ENCODE results near the gene CSH2.

CSH2 gene

GRCh38 chr17:63832014-63832413 is 41.5 kb downstream of the CSH2 start:
- DNase-seq = no peak

GRCh38 chr17:63831505-63831904 is 42.0 kb downstream of the CSH2 start:
- DNase-seq = no peak

DNA sequence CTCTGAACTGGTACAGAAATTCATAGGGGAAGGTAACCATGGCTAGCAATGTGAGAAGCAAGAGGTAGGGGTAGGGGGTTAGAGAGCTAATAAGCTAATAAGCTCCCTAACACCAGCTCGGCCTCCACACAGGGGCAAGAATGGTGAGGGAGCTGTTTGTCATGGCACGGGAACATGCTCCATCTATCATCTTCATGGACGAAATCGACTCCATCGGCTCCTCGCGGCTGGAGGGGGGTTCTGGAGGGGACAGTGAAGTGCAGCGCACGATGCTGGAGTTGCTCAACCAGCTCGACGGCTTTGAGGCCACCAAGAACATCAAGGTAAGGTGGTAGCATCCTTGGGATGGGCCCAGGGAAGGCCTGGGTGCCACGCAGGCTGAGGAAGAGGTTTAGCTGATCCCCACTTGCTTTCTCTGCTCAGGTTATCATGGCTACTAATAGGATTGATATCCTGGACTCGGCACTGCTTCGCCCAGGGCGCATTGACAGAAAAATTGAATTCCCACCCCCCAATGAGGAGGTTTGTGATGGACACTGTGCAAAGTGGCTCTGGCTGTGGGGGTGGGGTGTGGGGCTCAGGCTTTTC is 42.5 kb downstream of the CSH2 start:
- DNase-seq = no peak

GRCh38 chr17:63830278-63830677 is 43.2 kb downstream of the CSH2 start:
- no peak for DNase-seq

GRCh38 chr17:63828936-63829335 is 44.5 kb downstream of the CSH2 start:
- DNase-seq = no peak

DNA sequence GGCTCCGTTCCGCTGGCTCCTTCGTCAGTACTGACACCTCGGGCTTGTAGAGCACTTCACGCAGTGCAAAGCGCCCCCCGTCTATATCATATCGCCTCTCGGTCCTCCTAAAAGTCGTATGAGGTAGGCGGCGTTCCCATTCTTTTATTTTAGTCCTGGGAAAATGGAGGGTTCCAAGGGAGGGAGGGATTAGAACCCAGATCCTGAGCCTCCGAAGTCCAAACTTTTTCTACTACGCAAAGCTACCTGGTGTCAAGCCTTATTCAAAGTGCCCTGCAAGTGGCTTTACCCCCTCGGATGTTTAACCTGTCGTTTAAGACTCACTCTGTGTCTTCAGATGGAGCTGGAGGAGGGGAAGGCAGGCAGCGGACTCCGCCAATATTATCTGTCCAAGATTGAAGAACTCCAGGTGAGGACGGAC is 45.7 kb downstream of the CSH2 start:
- DNase-seq = no peak

- peak; percentile 100 for DNase-seq
Measured at GRCh38 chr17:63827002-63827800, 46.3 kb downstream of the CSH2 start, which contains the start of the genes FTSJ3 and PSMC5. Gene FTSJ3, minus strand, starts transcription at chr17:63827663. Its CDS starts 761 bp downstream, at chr17:63826902. Gene PSMC5, plus strand, starts transcription at chr17:63827431. Its CDS starts 60 bp downstream, at chr17:63827491.

GRCh38 chr17:63826468-63827001 is 46.9 kb downstream of the CSH2 start:
- DNase-seq = no peak

GRCh38 chr17:63824362-63824761 is 49.1 kb downstream of the CSH2 start:
- no peak for DNase-seq

DNA sequence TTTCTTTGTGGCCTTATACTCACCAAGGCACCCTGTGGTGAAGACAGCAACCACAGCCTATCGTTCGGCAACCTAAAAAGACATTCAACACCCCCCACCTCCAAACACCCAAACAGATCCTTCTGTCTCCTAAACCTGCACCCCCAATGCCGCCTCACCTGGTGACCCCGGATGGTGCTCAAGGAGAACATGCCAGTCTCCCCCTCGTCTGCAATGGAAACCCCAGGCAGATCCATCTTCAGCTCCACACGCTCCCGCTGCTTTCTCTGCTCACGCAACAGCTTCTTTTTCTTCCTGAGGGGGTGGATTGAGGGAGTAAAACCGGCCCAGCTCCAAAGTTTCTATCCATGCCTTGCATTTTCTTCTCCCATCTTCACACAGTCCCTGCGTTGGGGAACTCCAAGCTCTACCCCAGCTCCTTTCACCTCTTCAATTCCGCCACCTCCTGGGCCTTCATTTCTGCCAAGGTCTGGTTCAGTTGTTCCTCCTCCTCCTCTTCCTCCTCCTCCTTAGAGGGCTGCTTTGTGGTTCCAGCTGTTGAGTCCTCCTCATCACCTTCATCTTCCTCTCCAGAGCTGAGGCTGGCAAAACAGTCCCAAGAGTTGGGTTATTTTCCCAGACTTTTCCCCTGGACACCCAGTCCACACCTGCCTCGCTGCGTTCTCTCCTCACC is 49.7 kb downstream of the CSH2 start:
- no peak for DNase-seq

GRCh38 chr17:63822537-63822936 is 50.9 kb downstream of the CSH2 start:
- no peak for DNase-seq
